Coronary artery (tissue), 2 donors: ENCODE data around the gene ISG20L2.

ENCODE experiments used
- DNase-seq: peaks from one replicate; pipeline ENCODE4 v3.0.0-alpha.2; 2017; ENCODE audit warnings: low spot score
- H3K27ac ChIP-seq, 2 donors: fragments of 200-600 bp; sonication (generic); one replicate each; pipeline ENCODE4 v1.5.1; 2016 to 2019
- H3K4me3 ChIP-seq: fragments of 200-600 bp; sonication (generic); 2 replicates; pipeline ENCODE4 v1.5.1; 2016; ENCODE audit warnings: mild to moderate bottlenecking, moderate library complexity
- CTCF ChIP-seq: fragments of 200-600 bp; sonication (generic); IDR thresholded peaks from one replicate; pipeline ENCODE4 v1.5.1; 2019; ENCODE audit warnings: antibody characterized with exemption

Gene ISG20L2

GRCh38 chr1:156709757-156710489 lies 18.6 kb downstream of the ISG20L2 start:
- no peak for TF ChIP-seq CTCF

GRCh38 chr1:156709031-156709430 lies 19.5 kb downstream of the ISG20L2 start:
- no peak for DNase-seq
- TF ChIP-seq CTCF: no peak
- Histone ChIP-seq H3K27ac (peak overlapping the region; percentile 16 to 89), H3K4me3 (no peak overlapping the region)

More at GRCh38 chr1:156709757-156710489, 18.6 kb downstream of the ISG20L2 start:
- H3K4me3 ChIP-seq: no peak overlapping the region
- peak; percentile 88 for DNase-seq
- H3K27ac ChIP-seq: peak overlapping the region; percentile 16 to 89

GRCh38 chr1:156708218-156708661 lies 20.3 kb downstream of the ISG20L2 start:
- DNase-seq: no peak
- no peak overlapping the region for H3K4me3 ChIP-seq
- H3K27ac ChIP-seq: peak overlapping the region in 1 of 2 donors; percentile 89
- TF ChIP-seq CTCF: no peak

- Histone ChIP-seq H3K27ac (peak overlapping the region in 1 of 2 donors; percentile 89), H3K4me3 (no peak overlapping the region)
- TF ChIP-seq CTCF: no peak
- no peak for DNase-seq
These were observed 20.9 kb downstream of the ISG20L2 start for GRCh38 chr1:156707417-156708217.

GRCh38 chr1:156706657-156707416 lies 21.7 kb downstream of the ISG20L2 start:
- DNase-seq: no peak
- Histone ChIP-seq H3K27ac (peak overlapping the region; percentile 81 to 89), H3K4me3 (peak overlapping the region; percentile 71)
- no peak for TF ChIP-seq CTCF

GRCh38 chr1:156705918-156706656 lies 22.5 kb downstream of the ISG20L2 start:
- H3K27ac ChIP-seq: peak overlapping the region; percentile 81 to 89
- TF ChIP-seq CTCF: peak; percentile 78
- no peak for DNase-seq

More at GRCh38 chr1:156705918-156706656, 22.5 kb downstream of the ISG20L2 start:
- H3K4me3 ChIP-seq: peak overlapping the region; percentile 71
